ENCODE measurements around the gene CYP4F2. TPM values are rescaled to one million over a fixed set of nuclear protein-coding genes. Genes with fewer than 3 reads are reported as not detected.

The CYP4F2 gene
- total RNA-seq, 1 donor from 2014 or later = not detected

Other genes with a start within 250 kb of the CYP4F2 start
- not detected in 2 replicates for gene CYP4F12, start 225.0 kb downstream of the CYP4F2 start, total RNA-seq
- not detected in 2 replicates for gene OR10H2, start 170.1 kb downstream of the CYP4F2 start, total RNA-seq
- not detected in 2 replicates for gene OR10H3, start 160.1 kb downstream of the CYP4F2 start, total RNA-seq
- not detected in 2 replicates for gene OR10H5, start 110.4 kb downstream of the CYP4F2 start, total RNA-seq
- gene OR10H1, start 82.4 kb downstream of the CYP4F2 start, total RNA-seq = not detected in 2 replicates
- not detected in 2 replicates for gene CYP4F11, start 36.5 kb upstream of the CYP4F2 start, total RNA-seq
- gene OR10H4, start 50.9 kb upstream of the CYP4F2 start, total RNA-seq = not detected in 2 replicates
- 515 and 526 TPM in 2 replicates for gene TPM4, start 178.4 kb upstream of the CYP4F2 start, total RNA-seq
- 199 and 201 TPM in 2 replicates for gene RAB8A, start 213.8 kb upstream of the CYP4F2 start, total RNA-seq
- 48.0 and 50.0 TPM in 2 replicates for gene HSH2D, start 245.6 kb upstream of the CYP4F2 start, total RNA-seq

Data from T-helper 2 cell treated with Interferon-gamma antibody and Interleukin-4, amounts not matched to agents 100 ng/mL and 5 ng/mL, for 36 hours (primary cell).